H9 (cell line): ENCODE results near the gene FYCO1. TPM values are rescaled to one million over a fixed set of nuclear protein-coding genes. Genes with fewer than 3 reads are reported as not detected.

Experiments used
- DNase-seq: peaks from one replicate; pipeline ENCODE4 v3.0.0-alpha.2; 2017
- H2AFZ ChIP-seq: one replicate; pipeline ENCODE4 v1.6.1; 2013; ENCODE audit warnings: mild to moderate bottlenecking, low read length, control low read depth, moderate library complexity
- H2AK5ac ChIP-seq: 2 replicates; pipeline ENCODE4 v1.6.1; 2013; ENCODE audit warnings: low read length, control low read depth, mixed read lengths; ENCODE audit not compliant: insufficient read length
- H2BK120ac ChIP-seq: one replicate; pipeline ENCODE4 v1.6.1; 2013; ENCODE audit warnings: low read depth, mild to moderate bottlenecking, low read length, control low read depth, inconsistent platforms; ENCODE audit not compliant: poor library complexity, severe bottlenecking
- H2BK12ac ChIP-seq: 2 replicates; pipeline ENCODE4 v1.6.1; 2013; ENCODE audit warnings: low read length, control low read depth, mixed read lengths, low read depth; ENCODE audit not compliant: insufficient read length
- H2BK15ac ChIP-seq: 2 replicates; pipeline ENCODE4 v1.6.1; 2013; ENCODE audit warnings: low read depth, low read length, control low read depth
- H2BK20ac ChIP-seq: one replicate; pipeline ENCODE4 v1.6.1; 2013; ENCODE audit warnings: low read depth, mild to moderate bottlenecking, low read length, control low read depth, inconsistent platforms; ENCODE audit not compliant: poor library complexity, severe bottlenecking
- H2BK5ac ChIP-seq: 2 replicates; pipeline ENCODE4 v1.6.1; 2013; ENCODE audit warnings: low read length, control low read depth, mixed read lengths; ENCODE audit not compliant: insufficient read length
- H3K14ac ChIP-seq: 2 replicates; pipeline ENCODE4 v1.6.1; 2013; ENCODE audit warnings: low read length, control low read depth; ENCODE audit not compliant: insufficient read depth
- H3K18ac ChIP-seq: 2 replicates; pipeline ENCODE4 v1.6.1; 2013; ENCODE audit warnings: low read depth, mild to moderate bottlenecking, mixed read lengths, low read length, control low read depth; ENCODE audit not compliant: insufficient read length
- H3K23ac ChIP-seq: 2 replicates; pipeline ENCODE4 v1.6.1; 2013; ENCODE audit warnings: low read length, control low read depth, mixed read lengths, low read depth; ENCODE audit not compliant: insufficient read length
- H3K23me2 ChIP-seq: 2 replicates; pipeline ENCODE4 v1.6.1; 2013; ENCODE audit warnings: low read depth, mild to moderate bottlenecking, mixed read lengths, low read length, control low read depth; ENCODE audit not compliant: insufficient read length, poor library complexity, severe bottlenecking
- H3K27ac ChIP-seq: 2 replicates; pipeline ENCODE4 v1.5.1; 2013; ENCODE audit warnings: low read length, control low read depth, mixed read lengths, low read depth; ENCODE audit not compliant: insufficient read length
- H3K27me3 ChIP-seq: 2 replicates; pipeline ENCODE4 v1.6.1; 2013; ENCODE audit warnings: low read length, control low read depth, inconsistent platforms; ENCODE audit not compliant: insufficient read depth
- H3K4ac ChIP-seq: 2 replicates; pipeline ENCODE4 v1.6.1; 2013; ENCODE audit warnings: low read depth, mild to moderate bottlenecking, control low read depth, inconsistent platforms, low read length, moderate library complexity
- H3K4me1 ChIP-seq: 2 replicates; pipeline ENCODE4 v1.6.1; 2013; ENCODE audit warnings: low read length, control low read depth, inconsistent platforms; ENCODE audit not compliant: insufficient read depth
- H3K4me2 ChIP-seq: 2 replicates; pipeline ENCODE4 v1.6.1; 2013; ENCODE audit warnings: low read length, control low read depth, mixed read lengths; ENCODE audit not compliant: insufficient read length, insufficient read depth
- H3K56ac ChIP-seq: 2 replicates; pipeline ENCODE4 v1.6.1; 2013; ENCODE audit warnings: low read depth, mild to moderate bottlenecking, mixed read lengths, low read length, control low read depth; ENCODE audit not compliant: insufficient read length
- H3K79me1 ChIP-seq: 2 replicates; pipeline ENCODE4 v1.6.1; 2013; ENCODE audit warnings: low read depth, mild to moderate bottlenecking, moderate library complexity, low read length, control low read depth, inconsistent platforms; ENCODE audit not compliant: insufficient read depth, poor library complexity, severe bottlenecking
- H3K79me2 ChIP-seq: 2 replicates; pipeline ENCODE4 v1.6.1; 2013; ENCODE audit warnings: low read length, control low read depth, inconsistent platforms; ENCODE audit not compliant: insufficient read depth
- H3K9ac ChIP-seq: 2 replicates; pipeline ENCODE4 v1.6.1; 2013; ENCODE audit warnings: low read length, control low read depth, mixed read lengths; ENCODE audit not compliant: insufficient read length; ENCODE audit errors: extremely low read depth
- H3K9me3 ChIP-seq: one replicate; pipeline ENCODE4 v1.6.1; 2013; ENCODE audit warnings: low read depth, low read length, inconsistent platforms; ENCODE audit not compliant: control insufficient read depth
- H3T11ph ChIP-seq: one replicate; pipeline ENCODE4 v1.6.1; 2013; ENCODE audit warnings: mild to moderate bottlenecking, low read length, control low read depth, inconsistent platforms
- H4K20me1 ChIP-seq: one replicate; pipeline ENCODE4 v1.6.1; 2013; ENCODE audit not compliant: control insufficient read depth, insufficient read length, insufficient read depth
- H4K5ac ChIP-seq: 2 replicates; pipeline ENCODE4 v1.6.1; 2013; ENCODE audit warnings: low read depth, mild to moderate bottlenecking, mixed read lengths, low read length, control low read depth; ENCODE audit not compliant: insufficient read length
- H4K8ac ChIP-seq: replicated peaks from 2 replicates; pipeline ENCODE4 v1.6.1; 2013; ENCODE audit warnings: low read length, control low read depth, mixed read lengths, low read depth; ENCODE audit not compliant: insufficient read length
- H4K91ac ChIP-seq: 2 replicates; pipeline ENCODE4 v1.6.1; 2013; ENCODE audit warnings: low read depth, mild to moderate bottlenecking, moderate library complexity, mixed read lengths, low read length, control low read depth; ENCODE audit not compliant: insufficient read length
- H3K27ac Mint-ChIP-seq, 3 experiments: 2 replicates in 2 of 3; 3 replicates in 1 of 3; pipeline ENCODE4 v1.8.0; 2020 to 2021; ENCODE audit warnings: mixed read lengths in 3 of 3, mild to moderate bottlenecking in 1 of 3, moderate library complexity in 1 of 3
- H3K27me3 Mint-ChIP-seq: 2 replicates; pipeline ENCODE4 v1.8.0; 2021; ENCODE audit warnings: low read depth, mild to moderate bottlenecking, moderate library complexity, mixed read lengths
- H3K36me3 Mint-ChIP-seq, 3 experiments: 2 replicates in 2 of 3; 3 replicates in 1 of 3; pipeline ENCODE4 v1.8.0; 2020 to 2021; ENCODE audit warnings: low read depth in 3 of 3, mixed read lengths in 3 of 3; ENCODE audit not compliant: insufficient read depth in 1 of 3
- H3K4me1 Mint-ChIP-seq, 2 experiments: 2 replicates each; pipeline ENCODE4 v1.8.0; 2020; ENCODE audit warnings: mixed read lengths in 2 of 2
- H3K4me3 Mint-ChIP-seq, 2 experiments: 2 replicates in 1 of 2; 3 replicates in 1 of 2; pipeline ENCODE4 v1.8.0; 2020 to 2021; ENCODE audit warnings: mild to moderate bottlenecking in 2 of 2, mixed read lengths in 2 of 2, moderate library complexity in 1 of 2
- H3K9me3 Mint-ChIP-seq, 2 experiments: 2 replicates in 1 of 2; 3 replicates in 1 of 2; pipeline ENCODE4 v1.8.0; 2020; ENCODE audit warnings: mild to moderate bottlenecking in 2 of 2, mixed read lengths in 2 of 2, moderate library complexity in 1 of 2
- CTCF ChIP-seq: fragments of 200-600 bp; sonication (generic); conservative IDR thresholded peaks from 3 replicates; pipeline ENCODE4 v1.8.0; 2021; ENCODE audit warnings: antibody characterized with exemption, mild to moderate bottlenecking
- WGBS: extraction: QIAGEN DNeasy Blood & Tissue Kit; methylation state at CpG from one replicate; pipeline ENCODE4 v1.1.7; 2013; ENCODE audit warnings: missing lambda C conversion rate, low lambda C conversion rate, mixed read lengths; ENCODE audit not compliant: insufficient read length; ENCODE audit errors: extremely low coverage; 5-methylcytosine and 5-hydroxymethylcytosine counted together
- total RNA-seq: library from RNA; stranded (reverse); gene quantifications from 2 replicates; pipeline ENCODE4 v1.2.1, GENCODE V29; 2021

Gene FYCO1
- total RNA-seq, 1 experiment from 2014 or later, result 10.4 TPM

GRCh38 chr3:45992821-45993221 lies 2.8 kb downstream of the FYCO1 start:
- H3K9ac ChIP-seq, result no peak overlapping the region
- no peaks in the 10 kb centered on the region for H3K27me3 ChIP-seq
- H4K8ac ChIP-seq, result no peak overlapping the region
- TF ChIP-seq CTCF, result no peak
- H4K91ac ChIP-seq, result no peak overlapping the region
- no peak overlapping the region; the same call in 1 of the 2 replicates for H3K14ac ChIP-seq
- H3K27ac ChIP-seq, result no peak overlapping the region
- H2BK5ac ChIP-seq, result no peak overlapping the region
- no peak overlapping the region for H4K5ac ChIP-seq
- no CpG with 5 or more reads among the region's 2 CpGs for WGBS
- peak overlapping the region; percentile 4 for H3K4me2 ChIP-seq
- Mint-ChIP-seq H3K4me1 (peaks cover 30 to 33% of the 10 kb centered on the region in 2 experiments), H3K4me3 (peak overlapping the region in 1 of 2 experiments; percentile 62; a peak in 2 of 5 replicates), H3K27me3 (peaks cover 12% of the 10 kb centered on the region), H3K9me3 (no peaks in the 10 kb centered on the region), H3K36me3 (peaks cover 0 to 3% (median 2%) of the 10 kb centered on the region in 3 experiments; a peak in 2 of 7 replicates), H3K27ac (peak overlapping the region in 1 of 3 experiments; percentile 31; a peak in 1 of 7 replicates)
- no peak overlapping the region for H2BK120ac ChIP-seq
- peaks cover 15% of the 10 kb centered on the region; the same call in 1 of the 2 replicates for H3K4me1 ChIP-seq
- H2BK12ac ChIP-seq, result no peak overlapping the region
- no peak for DNase-seq
- no peak overlapping the region for H3K18ac ChIP-seq
- no peak overlapping the region for H2BK15ac ChIP-seq
- no peak overlapping the region for H3K23ac ChIP-seq
- no peaks in the 10 kb centered on the region for H3K79me1 ChIP-seq
- no peak overlapping the region for H2BK20ac ChIP-seq
- H2AK5ac ChIP-seq, result no peak overlapping the region
- H3K79me2 ChIP-seq, result peaks cover 2% of the 10 kb centered on the region; the same call in 1 of the 2 replicates
- no peak overlapping the region for H3K56ac ChIP-seq
- no peak overlapping the region for H3T11ph ChIP-seq
- H4K20me1 ChIP-seq, result no peaks in the 10 kb centered on the region
- no peaks in the 10 kb centered on the region for H3K9me3 ChIP-seq
- H2AFZ ChIP-seq, result no peak overlapping the region
- no peak overlapping the region for H3K4ac ChIP-seq
- peaks cover 3% of the 10 kb centered on the region for H3K23me2 ChIP-seq
